OCI-LY1 (cell line): ENCODE measurements around the gene TAX1BP1.

Source experiments
- H2AFZ ChIP-seq: fragments of 200-600 bp; sonication (generic), shearing (Covaris generic); 2 replicates; pipeline ENCODE4 v1.6.0; 2014; ENCODE audit warnings: antibody characterized with exemption, mild to moderate bottlenecking, low read length
- H3F3A ChIP-seq: fragments of 200-600 bp; sonication (generic), shearing (Covaris generic); 2 replicates; pipeline ENCODE4 v1.6.0; 2014; ENCODE audit warnings: mild to moderate bottlenecking, antibody characterized with exemption, low read length, moderate library complexity; ENCODE audit not compliant: insufficient read depth
- H3K27ac ChIP-seq: fragments of 200-600 bp; sonication (generic); 2 replicates; pipeline ENCODE4 v1.5.1; 2014; ENCODE audit warnings: low read length, mixed run types, mild to moderate bottlenecking, low read depth; ENCODE audit not compliant: poor library complexity, severe bottlenecking
- H3K27me3 ChIP-seq: fragments of 200-600 bp; sonication (generic); 2 replicates; pipeline ENCODE4 v1.6.0; 2014; ENCODE audit warnings: antibody characterized with exemption, mild to moderate bottlenecking, low read length, moderate library complexity; ENCODE audit not compliant: insufficient read depth
- H3K36me3 ChIP-seq: fragments of 200-600 bp; sonication (generic); 2 replicates; pipeline ENCODE4 v1.6.1; 2014; ENCODE audit warnings: mild to moderate bottlenecking, antibody characterized with exemption, low read length, moderate library complexity, mixed read lengths; ENCODE audit not compliant: insufficient read depth
- H3K4me1 ChIP-seq: fragments of 200-600 bp; sonication (generic); 2 replicates; pipeline ENCODE4 v1.5.1; 2014; ENCODE audit warnings: mild to moderate bottlenecking, low read length, moderate library complexity; ENCODE audit not compliant: insufficient read depth, severe bottlenecking
- H3K4me2 ChIP-seq: fragments of 200-600 bp; sonication (generic), shearing (Covaris generic); 2 replicates; pipeline ENCODE4 v1.6.1; 2014; ENCODE audit warnings: low read length
- H3K4me3 ChIP-seq: fragments of 200-600 bp; sonication (generic); 2 replicates; pipeline ENCODE4 v1.5.1; 2014; ENCODE audit warnings: low read length, low read depth, mild to moderate bottlenecking, mixed read lengths; ENCODE audit not compliant: poor library complexity, severe bottlenecking
- H3K79me2 ChIP-seq: fragments of 200-600 bp; shearing (Covaris generic); 2 replicates; pipeline ENCODE4 v1.6.1; 2016; ENCODE audit warnings: mixed run types, low read length, mixed read lengths; ENCODE audit not compliant: insufficient read depth
- H3K9ac ChIP-seq: fragments of 200-600 bp; sonication (generic), shearing (Covaris generic); 2 replicates; pipeline ENCODE4 v1.6.1; 2014; ENCODE audit warnings: mild to moderate bottlenecking, low read length, mixed read lengths
- H3K9me2 ChIP-seq: fragments of 200-600 bp; sonication (generic), shearing (Covaris generic); 2 replicates; pipeline ENCODE4 v1.6.1; 2014; ENCODE audit warnings: low read depth, mild to moderate bottlenecking, low read length, mixed read lengths
- H3K9me3 ChIP-seq: fragments of 200-600 bp; shearing (Covaris generic); 2 replicates; pipeline ENCODE4 v1.6.1; 2014; ENCODE audit warnings: low read length, mixed read lengths
- H4K20me1 ChIP-seq: fragments of 200-600 bp; sonication (generic), shearing (Covaris generic); 2 replicates; pipeline ENCODE4 v1.6.0; 2016; ENCODE audit warnings: mild to moderate bottlenecking, low read length; ENCODE audit not compliant: insufficient read depth
- CTCF ChIP-seq: fragments of 200-600 bp; sonication (generic), shearing (Covaris generic); IDR thresholded peaks from 2 replicates; pipeline ENCODE4 v1.5.1; 2017; ENCODE audit warnings: mild to moderate bottlenecking, antibody characterized with exemption, low read length, moderate library complexity, mixed read lengths
- EZH2 ChIP-seq: fragments of 200-600 bp; sonication (generic), shearing (Covaris generic); IDR thresholded peaks from 2 replicates; pipeline ENCODE4 v1.8.0; 2017; ENCODE audit warnings: borderline replicate concordance, mixed run types, mild to moderate bottlenecking, antibody characterized with exemption, low read length, moderate library complexity, mixed read lengths

The TAX1BP1 gene

GRCh38 chr7:27739909-27740448 lies at the start of gene TAX1BP1:
Gene TAX1BP1 (plus strand): TSS chr7:27740162. CDS start chr7:27748525, 8,363 bp downstream.
- Histone ChIP-seq H3K79me2 (peaks cover 29% of the 10 kb centered on the region), H3K4me3 (peak within 1 kb of the TSS; percentile 80), H3K4me1 (peaks cover 37% of the 10 kb centered on the region), H3K4me2 (peak within 1 kb of the TSS; percentile 92), H3K9me2 (no peaks in the 10 kb centered on the region), H3K27ac (peak within 1 kb of the TSS; percentile 64), H4K20me1 (no peaks in the 10 kb centered on the region), H3F3A (no peaks in the 10 kb centered on the region), H3K9ac (peak within 1 kb of the TSS; percentile 80), H3K9me3 (no peaks in the 10 kb centered on the region), H2AFZ (peak within 1 kb of the TSS; percentile 80), H3K36me3 (no peaks in the 10 kb centered on the region), H3K27me3 (no peaks in the 10 kb centered on the region)
- TF ChIP-seq EZH2 (no peak), CTCF (no peak)

- TF ChIP-seq EZH2 (no peak), CTCF (no peak)
- Histone ChIP-seq H2AFZ (no peak overlapping the region), H3K9me3 (no peaks in the 10 kb centered on the region), H3K9me2 (no peaks in the 10 kb centered on the region), H3K27ac (no peak overlapping the region), H3K4me3 (no peak overlapping the region), H4K20me1 (no peaks in the 10 kb centered on the region), H3F3A (no peaks in the 10 kb centered on the region), H3K4me1 (peaks cover 12% of the 10 kb centered on the region), H3K27me3 (no peaks in the 10 kb centered on the region), H3K9ac (no peak overlapping the region), H3K4me2 (no peak overlapping the region), H3K79me2 (no peaks in the 10 kb centered on the region), H3K36me3 (no peaks in the 10 kb centered on the region)
These were observed 49.3 kb upstream of the TAX1BP1 start for GRCh38 chr7:27690649-27691048.

- H3K27me3 ChIP-seq = no peaks in the 10 kb centered on the region
- H3K27ac ChIP-seq = no peak overlapping the region
- H3K9ac ChIP-seq = no peak overlapping the region
These were observed 46.2 kb upstream of the TAX1BP1 start for GRCh38 chr7:27693794-27694193.

More at GRCh38 chr7:27693794-27694193, 46.2 kb upstream of the TAX1BP1 start:
- H3K4me1 ChIP-seq = peaks cover 29% of the 10 kb centered on the region
- H3K79me2 ChIP-seq = no peaks in the 10 kb centered on the region
- no peaks in the 10 kb centered on the region for H3K36me3 ChIP-seq
- no peak overlapping the region for H2AFZ ChIP-seq
- TF ChIP-seq CTCF (no peak), EZH2 (no peak)
- H3K4me2 ChIP-seq = no peak overlapping the region
- no peaks in the 10 kb centered on the region for H3K9me3 ChIP-seq
- no peaks in the 10 kb centered on the region for H4K20me1 ChIP-seq
- no peaks in the 10 kb centered on the region for H3K9me2 ChIP-seq
- no peak overlapping the region for H3K4me3 ChIP-seq
- H3F3A ChIP-seq = no peaks in the 10 kb centered on the region
